HepG2 (cell line): Measurements from ENCODE around the gene WFDC1.

Experiments
- ARID2 ChIP-seq: sonication (generic); formaldehyde crosslinking; IDR thresholded peaks from 2 replicates; pipeline ENCODE4 v1.8.1; 2022; ENCODE audit warnings: mild to moderate bottlenecking, missing genetic modification reagents, borderline replicate concordance
- CBX2 ChIP-seq, 2 experiments: fragments of 200-600 bp in 1 of 2; sonication (generic); formaldehyde crosslinking in 1 of 2; IDR thresholded peaks; 2 replicates each; pipeline versions ENCODE4 v1.7.0 to v1.8.1; 2018 to 2022; ENCODE audit warnings: low read depth in 2 of 2, low read length in 1 of 2, mild to moderate bottlenecking in 1 of 2, missing genetic modification reagents in 1 of 2
- POLR2AphosphoS5 ChIP-seq: IDR thresholded peaks from 2 replicates; pipeline ENCODE4 v1.6.1; 2012; ENCODE audit warnings: low read depth, low read length
- RELA ChIP-seq: sonication (generic); formaldehyde crosslinking; IDR thresholded peaks from 2 replicates; pipeline ENCODE4 v1.4.0; 2020; ENCODE audit warnings: missing genetic modification reagents
- SUZ12 ChIP-seq: fragments of 150-350 bp; IDR thresholded peaks from 2 replicates; pipeline ENCODE4 v1.6.1; 2014; ENCODE audit warnings: low read depth, low read length
- ZNF605 ChIP-seq: sonication (generic); formaldehyde crosslinking; IDR thresholded peaks from 2 replicates; pipeline ENCODE4 v1.8.0; 2022; ENCODE audit warnings: mild to moderate bottlenecking, missing genetic modification reagents
- TF ChIP-seq, protein P1 (sequence below): sonication (generic); formaldehyde crosslinking; IDR thresholded peaks from 2 replicates; pipeline ENCODE4 v1.9.0; 2021; ENCODE audit warnings: missing genetic modification reagents, mild to moderate bottlenecking, borderline replicate concordance

DNA sequence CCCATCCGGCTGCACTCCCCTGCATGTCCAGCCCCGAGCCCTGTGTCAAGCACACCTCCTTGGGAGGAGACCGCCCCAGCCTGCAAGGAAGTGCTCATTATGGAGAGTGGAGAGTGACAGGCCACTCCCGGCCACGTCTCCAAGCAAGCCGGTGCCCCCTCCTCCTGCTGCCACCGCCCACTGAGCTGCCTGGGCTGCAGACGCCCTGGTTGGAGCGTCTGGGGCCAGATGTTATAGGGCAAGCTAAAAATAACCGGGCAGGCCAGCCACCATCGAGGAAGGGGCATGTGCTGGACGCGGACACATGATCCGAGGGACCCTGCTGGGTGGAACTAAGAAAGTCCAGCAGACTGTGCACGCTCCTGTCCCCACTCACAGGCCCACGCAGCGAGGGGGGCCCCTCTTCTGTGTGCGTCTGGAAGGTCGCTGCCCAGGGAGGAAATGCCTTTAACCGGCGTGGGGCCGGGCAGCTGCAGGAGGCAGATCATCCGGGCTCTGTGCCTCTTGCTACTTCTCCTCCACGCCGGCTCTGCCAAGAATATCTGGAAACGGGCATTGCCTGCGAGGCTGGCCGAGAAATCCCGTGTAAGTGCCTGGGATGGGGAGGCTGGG is at the start of gene WFDC1:
- TF ChIP-seq ARID2 (CRISPR knock-in tag) (no peak), ZNF605 (no peak), POLR2AphosphoS5 (no peak), SUZ12 (no peak), RELA (CRISPR knock-in tag) (no peak), CBX2 (IDR thresholded peaks at IDR 0.05; ENCODE audit: low read depth, low read length) (no peak), CBX2 (CRISPR knock-in tag; IDR thresholded peaks at IDR 0.05; ENCODE audit: low read depth) (no peak)
- TF ChIP-seq, protein P1, sequence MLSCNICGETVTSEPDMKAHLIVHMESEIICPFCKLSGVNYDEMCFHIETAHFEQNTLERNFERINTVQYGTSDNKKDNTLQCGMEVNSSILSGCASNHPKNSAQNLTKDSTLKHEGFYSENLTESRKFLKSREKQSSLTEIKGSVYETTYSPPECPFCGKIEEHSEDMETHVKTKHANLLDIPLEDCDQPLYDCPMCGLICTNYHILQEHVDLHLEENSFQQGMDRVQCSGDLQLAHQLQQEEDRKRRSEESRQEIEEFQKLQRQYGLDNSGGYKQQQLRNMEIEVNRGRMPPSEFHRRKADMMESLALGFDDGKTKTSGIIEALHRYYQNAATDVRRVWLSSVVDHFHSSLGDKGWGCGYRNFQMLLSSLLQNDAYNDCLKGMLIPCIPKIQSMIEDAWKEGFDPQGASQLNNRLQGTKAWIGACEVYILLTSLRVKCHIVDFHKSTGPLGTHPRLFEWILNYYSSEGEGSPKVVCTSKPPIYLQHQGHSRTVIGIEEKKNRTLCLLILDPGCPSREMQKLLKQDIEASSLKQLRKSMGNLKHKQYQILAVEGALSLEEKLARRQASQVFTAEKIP (CRISPR knock-in tag): no peak
